ENCODE results near the gene ZNF385B. TPM values are rescaled to one million over a fixed set of nuclear protein-coding genes. Genes with fewer than 3 reads are reported as not detected.

Gene ZNF385B
- total RNA-seq, 1 experiment from 2014 or later: 9.3 TPM

GRCh38 chr2:179626261-179626660, 235.2 kb downstream of the ZNF385B start:
- Histone ChIP-seq H3K4me1 (ENCODE audit: control insufficient read depth in 1 of 2, insufficient read depth in 2 of 2, low read length in 2 of 2) (no peaks in the 10 kb centered on the region), H3K79me2 (ENCODE audit: insufficient read depth, low read length) (no peaks in the 10 kb centered on the region), H3K9me2 (ENCODE audit: insufficient read depth) (no peaks in the 10 kb centered on the region), H2AFZ (ENCODE audit: low read depth, low read length, poor library complexity, severe bottlenecking) (no peak overlapping the region), H3K4me3 (replicated peaks in 1 of 2; ENCODE audit: low read depth in 1 of 2, low read length in 2 of 2) (no peak overlapping the region), H3K9ac (ENCODE audit: low read length) (no peak overlapping the region), H3K36me3 (ENCODE audit: control insufficient read depth in 1 of 2, insufficient read depth in 2 of 2, low read length in 2 of 2) (no peaks in the 10 kb centered on the region), H3K27ac (ENCODE audit: low read depth, low read length) (no peak overlapping the region), H3K27me3 (ENCODE audit: insufficient read depth, low read length) (no peaks in the 10 kb centered on the region), H3K4me2 (ENCODE audit: low read length) (no peak overlapping the region), H3K9me3 (ENCODE audit: control insufficient read depth in 1 of 2, insufficient read depth in 1 of 2, low read depth in 1 of 2, low read length in 2 of 2) (no peaks in the 10 kb centered on the region), H4K20me1 (ENCODE audit: insufficient read depth) (no peaks in the 10 kb centered on the region)
- no TSS peak for BruUV-seq (replicated peaks)
- ATAC-seq (no peak), DNase-seq (ENCODE audit: low read depth, low spot score) (no peak)
- POLR2A ChIA-PET: no interaction called here
- no peak for TF ChIP-seq FOSL1 (IDR thresholded peaks at IDR 0.05; ENCODE audit: low read depth)
- no peak for TF ChIP-seq RAD21 (IDR thresholded peaks at IDR 0.05; ENCODE audit: low read depth)
- no peak for TF ChIP-seq CBX3 (IDR thresholded peaks at IDR 0.05; ENCODE audit: low read depth)
- no peak for TF ChIP-seq EGR1 (IDR thresholded peaks at IDR 0.05; ENCODE audit: low read depth)
- no peak for TF ChIP-seq SIN3A (IDR thresholded peaks at IDR 0.05; ENCODE audit: low read depth)
- TF ChIP-seq ZNF274 (IDR thresholded peaks at IDR 0.05; ENCODE audit: low read depth, low read length): no peak
- TF ChIP-seq ELF1 (IDR thresholded peaks at IDR 0.05; ENCODE audit: borderline replicate concordance, low read depth): no peak
- intact Hi-C loops (cut with micrococcal nuclease): no loop called here
- CTCF ChIA-PET: no interaction called here
- RAD21 ChIA-PET (ENCODE audit: low non-redundant PET in 1 of 2, low total read pairs in 2 of 2, uncharacterized antibody in 2 of 2, unreplicated experiment in 2 of 2): no interaction called here

- CTCF ChIA-PET: no interaction called here
- H3K9me2 ChIP-seq (ENCODE audit: insufficient read depth): no peaks in the 10 kb centered on the region
Observed at GRCh38 chr2:179622635-179623300, 238.6 kb downstream of the ZNF385B start.

More at GRCh38 chr2:179622635-179623300, 238.6 kb downstream of the ZNF385B start:
- intact Hi-C loops (cut with micrococcal nuclease): no loop called here
- Histone ChIP-seq H3K36me3 (ENCODE audit: control insufficient read depth in 1 of 2, insufficient read depth in 2 of 2, low read length in 2 of 2) (no peaks in the 10 kb centered on the region), H4K20me1 (ENCODE audit: insufficient read depth) (no peaks in the 10 kb centered on the region), H3K79me2 (ENCODE audit: insufficient read depth, low read length) (no peaks in the 10 kb centered on the region), H3K27ac (ENCODE audit: low read depth, low read length) (no peak overlapping the region), H3K9me3 (ENCODE audit: control insufficient read depth in 1 of 2, insufficient read depth in 1 of 2, low read depth in 1 of 2, low read length in 2 of 2) (no peaks in the 10 kb centered on the region), H3K9ac (ENCODE audit: low read length) (no peak overlapping the region), H3K4me2 (ENCODE audit: low read length) (no peak overlapping the region), H3K4me1 (ENCODE audit: control insufficient read depth in 1 of 2, insufficient read depth in 2 of 2, low read length in 2 of 2) (no peaks in the 10 kb centered on the region), H3K4me3 (replicated peaks in 1 of 2; ENCODE audit: low read depth in 1 of 2, low read length in 2 of 2) (no peak overlapping the region), H2AFZ (ENCODE audit: low read depth, low read length, poor library complexity, severe bottlenecking) (no peak overlapping the region), H3K27me3 (ENCODE audit: insufficient read depth, low read length) (no peaks in the 10 kb centered on the region)
- DNase-seq (ENCODE audit: low read depth, low spot score) (no peak), ATAC-seq (no peak)
- no TSS peak for BruUV-seq (replicated peaks)
- POLR2A ChIA-PET: no interaction called here
- RAD21 ChIA-PET (ENCODE audit: low non-redundant PET in 1 of 2, low total read pairs in 2 of 2, uncharacterized antibody in 2 of 2, unreplicated experiment in 2 of 2): no interaction called here
- TF ChIP-seq TCF7L2 (IDR thresholded peaks at IDR 0.05; ENCODE audit: borderline replicate concordance, extremely low read depth, insufficient read depth, insufficient read length): no peak
- no peak for TF ChIP-seq EGR1 (IDR thresholded peaks at IDR 0.05; ENCODE audit: low read depth)
- TF ChIP-seq SRF (IDR thresholded peaks at IDR 0.05; ENCODE audit: low read depth): no peak
- TF ChIP-seq MAX (IDR thresholded peaks at IDR 0.05): no peak
- TF ChIP-seq JUND (IDR thresholded peaks at IDR 0.05): no peak
- no peak for TF ChIP-seq EZH2phosphoT487 (IDR thresholded peaks at IDR 0.05; ENCODE audit: borderline replicate concordance)
- TF ChIP-seq CBX3 (IDR thresholded peaks at IDR 0.05; ENCODE audit: low read depth): no peak
- TF ChIP-seq ELF1 (IDR thresholded peaks at IDR 0.05; ENCODE audit: borderline replicate concordance, low read depth): no peak
- TF ChIP-seq FOSL1 (IDR thresholded peaks at IDR 0.05; ENCODE audit: low read depth): no peak
- no peak for TF ChIP-seq SP1 (IDR thresholded peaks at IDR 0.05; ENCODE audit: low read depth)
- TF ChIP-seq ZNF274 (IDR thresholded peaks at IDR 0.05; ENCODE audit: low read depth, low read length): no peak
- no peak for TF ChIP-seq EZH2 (IDR thresholded peaks at IDR 0.05)
- TF ChIP-seq ATF3 (IDR thresholded peaks at IDR 0.05): no peak
- no peak for TF ChIP-seq RAD21 (IDR thresholded peaks at IDR 0.05; ENCODE audit: low read depth)
- no peak for TF ChIP-seq SIN3A (IDR thresholded peaks at IDR 0.05; ENCODE audit: low read depth)
- no peak for TF ChIP-seq POLR2A (IDR thresholded peaks at IDR 0.05; ENCODE audit: borderline replicate concordance, extremely low read depth, insufficient read depth, insufficient read length)

Measured in HCT116 (cell line).